HG02885 (cell line): ENCODE results near the gene PIAS1.

Experiments used
- ATAC-seq: cut with Tn5 transposase; IDR thresholded peaks from one replicate; pipeline ENCODE4 v1.9.1; 2021; ENCODE audit warnings: mild to moderate bottlenecking; ENCODE audit not compliant: unreplicated experiment, poor library complexity

The PIAS1 gene

GRCh38 chr15:68061602-68062001 is 7.5 kb downstream of the PIAS1 start:
- no peak for ATAC-seq

- no peak for ATAC-seq
These were observed 8.1 kb downstream of the PIAS1 start for GRCh38 chr15:68062214-68062613.

- no peak for ATAC-seq
These were observed 8.9 kb downstream of the PIAS1 start for GRCh38 chr15:68062946-68063465.

GRCh38 chr15:68063606-68064005 is 9.5 kb downstream of the PIAS1 start:
- ATAC-seq, result no peak

- ATAC-seq, result no peak
These were observed 19.6 kb downstream of the PIAS1 start for GRCh38 chr15:68073576-68074288.

GRCh38 chr15:68075764-68076385 is 21.8 kb downstream of the PIAS1 start:
- ATAC-seq, result no peak

GRCh38 chr15:68078365-68078764 is 24.2 kb downstream of the PIAS1 start:
- ATAC-seq, result no peak

- ATAC-seq, result no peak
These were observed 26.2 kb downstream of the PIAS1 start for GRCh38 chr15:68080334-68080733.

GRCh38 chr15:68080783-68081182 is 26.7 kb downstream of the PIAS1 start:
- ATAC-seq, result no peak

GRCh38 chr15:68081869-68082505 is 27.9 kb downstream of the PIAS1 start:
- no peak for ATAC-seq

- no peak for ATAC-seq
These were observed 28.6 kb downstream of the PIAS1 start for GRCh38 chr15:68082735-68083134.

GRCh38 chr15:68083463-68083862 is 29.3 kb downstream of the PIAS1 start:
- no peak for ATAC-seq

- ATAC-seq, result no peak
These were observed 30.9 kb downstream of the PIAS1 start for GRCh38 chr15:68085052-68085451.

GRCh38 chr15:68091743-68092142 is 37.6 kb downstream of the PIAS1 start:
- ATAC-seq, result no peak

- no peak for ATAC-seq
These were observed 42.0 kb downstream of the PIAS1 start for GRCh38 chr15:68096099-68096498.

- ATAC-seq, result no peak
These were observed 42.9 kb downstream of the PIAS1 start for GRCh38 chr15:68097029-68097428.

- ATAC-seq, result no peak
These were observed 44.4 kb downstream of the PIAS1 start for GRCh38 chr15:68098465-68098864.

GRCh38 chr15:68100194-68100593 is 46.1 kb downstream of the PIAS1 start:
- no peak for ATAC-seq

GRCh38 chr15:68103603-68104002 is 49.5 kb downstream of the PIAS1 start:
- ATAC-seq, result no peak

GRCh38 chr15:68106656-68107055 is 52.5 kb downstream of the PIAS1 start:
- ATAC-seq, result no peak

- ATAC-seq, result no peak
These were observed 53.0 kb downstream of the PIAS1 start for GRCh38 chr15:68107142-68107541.
